ENCODE data around the gene MMRN2. TPM values are rescaled to one million over a fixed set of nuclear protein-coding genes. Genes with fewer than 3 reads are reported as not detected.
"Not testable (repeated sequence)": the region's sequence is repeated elsewhere in the genome, so short reads cannot be mapped to it uniquely, and the experiment has no call there.

MMRN2 gene
- total RNA-seq, 1 donor from 2014 or later, result 0.17 TPM

DNA sequence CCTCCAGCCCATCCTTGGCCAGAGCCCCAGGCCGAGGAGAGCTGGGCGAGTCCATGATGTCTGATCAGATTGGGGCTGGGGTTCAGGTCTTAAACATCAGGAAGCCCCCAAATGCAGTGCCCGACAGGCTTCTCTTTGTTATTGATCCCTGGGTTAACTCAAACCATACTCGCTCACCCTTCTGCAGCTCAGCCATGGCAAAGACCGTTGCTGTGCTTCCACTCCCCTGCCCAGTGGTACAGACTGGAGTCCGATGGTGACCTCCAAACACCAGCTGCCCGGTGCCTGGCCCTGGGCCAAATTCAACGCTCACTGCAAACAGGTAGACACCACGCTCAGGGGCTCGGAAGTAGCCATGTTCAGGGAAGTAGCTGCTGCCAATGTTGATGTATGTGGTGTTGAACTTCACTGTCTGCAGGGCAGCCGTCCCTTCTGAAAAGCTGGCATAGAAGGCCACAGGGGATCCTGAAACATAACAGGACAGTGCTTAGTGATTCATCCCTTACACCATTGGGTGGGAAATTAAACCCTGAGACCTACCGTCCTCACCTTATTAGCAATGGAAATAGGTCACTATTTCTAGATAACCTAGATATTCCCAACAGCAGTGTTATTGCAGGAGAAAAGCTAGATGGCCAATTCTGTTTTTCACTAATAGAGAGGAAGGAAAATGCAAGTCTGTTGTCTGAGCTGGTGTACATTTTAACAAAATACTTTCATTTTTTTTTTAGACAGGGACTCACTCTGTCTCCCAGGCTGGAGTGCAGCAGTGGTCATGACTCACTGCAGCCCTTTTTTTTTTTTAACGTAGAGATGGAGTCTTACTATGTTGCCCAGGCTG is 20.5 kb downstream of the MMRN2 start:
- H3K4me3 ChIP-seq (ENCODE audit: low read depth, low read length), result no peak overlapping the region
- TF ChIP-seq CTCF (conservative IDR thresholded peaks at IDR 0.05; ENCODE audit: low read depth, low read length), result no peak
- no peak for DNase-seq (ENCODE audit: low read depth)

GRCh38 chr10:86934162-86934711 is 23.2 kb downstream of the MMRN2 start:
- not testable (repeated sequence) for DNase-seq (ENCODE audit: low read depth); H3K4me3 ChIP-seq (ENCODE audit: low read depth, low read length)

- TF ChIP-seq CTCF (conservative IDR thresholded peaks at IDR 0.05; ENCODE audit: low read depth, low read length), result no peak
- DNase-seq (ENCODE audit: low read depth), result no peak
- H3K4me3 ChIP-seq (ENCODE audit: low read depth, low read length), result no peak overlapping the region
Measured at GRCh38 chr10:86932674-86933073, 24.7 kb downstream of the MMRN2 start.

- TF ChIP-seq CTCF (conservative IDR thresholded peaks at IDR 0.05; ENCODE audit: low read depth, low read length), result no peak
Measured at GRCh38 chr10:86931872-86932271, 25.5 kb downstream of the MMRN2 start.

GRCh38 chr10:86929468-86930380 is 27.7 kb downstream of the MMRN2 start:
- no peak for TF ChIP-seq CTCF (conservative IDR thresholded peaks at IDR 0.05; ENCODE audit: low read depth, low read length)
- DNase-seq (ENCODE audit: low read depth), result no peak
- no peak overlapping the region for H3K4me3 ChIP-seq (ENCODE audit: low read depth, low read length)

More at GRCh38 chr10:86931872-86932271, 25.5 kb downstream of the MMRN2 start:
- no peak overlapping the region for H3K4me3 ChIP-seq (ENCODE audit: low read depth, low read length)
- DNase-seq (ENCODE audit: low read depth), result no peak

- no peak for TF ChIP-seq CTCF (conservative IDR thresholded peaks at IDR 0.05; ENCODE audit: low read depth, low read length)
- no peak overlapping the region for H3K4me3 ChIP-seq (ENCODE audit: low read depth, low read length)
- no peak for DNase-seq (ENCODE audit: low read depth)
Measured at GRCh38 chr10:86922553-86922961, 34.9 kb downstream of the MMRN2 start.

DNA sequence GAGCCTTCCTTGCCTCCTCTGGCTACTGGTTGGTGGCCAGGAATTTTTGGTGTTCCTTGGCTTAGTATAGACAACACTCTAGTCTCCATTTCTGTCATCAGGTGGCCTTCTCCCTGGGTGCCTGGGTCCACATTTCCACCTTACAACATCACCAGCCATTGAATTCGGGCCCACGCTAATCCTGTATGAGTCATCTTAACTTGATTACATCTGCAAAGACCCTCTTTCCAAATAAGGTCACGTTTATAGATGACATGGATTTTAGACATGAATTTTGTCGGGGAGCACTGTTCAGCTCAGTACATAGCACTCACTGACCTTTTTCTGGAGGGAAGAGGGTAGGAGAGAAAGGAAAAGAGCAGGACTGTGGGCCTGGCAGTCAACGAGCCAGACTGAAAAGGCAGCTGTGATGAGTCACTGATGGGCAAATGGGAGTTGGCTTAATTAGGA is 39.4 kb downstream of the MMRN2 start:
- DNase-seq (ENCODE audit: low read depth), result no peak
- no peak overlapping the region for H3K4me3 ChIP-seq (ENCODE audit: low read depth, low read length)
- TF ChIP-seq CTCF (conservative IDR thresholded peaks at IDR 0.05; ENCODE audit: low read depth, low read length), result no peak

Data from epithelial cell of proximal tubule (primary cell).